ENCODE data around the gene SLC15A4. TPM values are rescaled to one million over a fixed set of nuclear protein-coding genes. Genes with fewer than 3 reads are reported as not detected.

The SLC15A4 gene
- total and polyA plus RNA-seq, 2 of the 13 experiments (the other 11 are each of a cell fraction or from before 2014, with no cell fraction given) = 17.3 to 22.7 TPM

DNA sequence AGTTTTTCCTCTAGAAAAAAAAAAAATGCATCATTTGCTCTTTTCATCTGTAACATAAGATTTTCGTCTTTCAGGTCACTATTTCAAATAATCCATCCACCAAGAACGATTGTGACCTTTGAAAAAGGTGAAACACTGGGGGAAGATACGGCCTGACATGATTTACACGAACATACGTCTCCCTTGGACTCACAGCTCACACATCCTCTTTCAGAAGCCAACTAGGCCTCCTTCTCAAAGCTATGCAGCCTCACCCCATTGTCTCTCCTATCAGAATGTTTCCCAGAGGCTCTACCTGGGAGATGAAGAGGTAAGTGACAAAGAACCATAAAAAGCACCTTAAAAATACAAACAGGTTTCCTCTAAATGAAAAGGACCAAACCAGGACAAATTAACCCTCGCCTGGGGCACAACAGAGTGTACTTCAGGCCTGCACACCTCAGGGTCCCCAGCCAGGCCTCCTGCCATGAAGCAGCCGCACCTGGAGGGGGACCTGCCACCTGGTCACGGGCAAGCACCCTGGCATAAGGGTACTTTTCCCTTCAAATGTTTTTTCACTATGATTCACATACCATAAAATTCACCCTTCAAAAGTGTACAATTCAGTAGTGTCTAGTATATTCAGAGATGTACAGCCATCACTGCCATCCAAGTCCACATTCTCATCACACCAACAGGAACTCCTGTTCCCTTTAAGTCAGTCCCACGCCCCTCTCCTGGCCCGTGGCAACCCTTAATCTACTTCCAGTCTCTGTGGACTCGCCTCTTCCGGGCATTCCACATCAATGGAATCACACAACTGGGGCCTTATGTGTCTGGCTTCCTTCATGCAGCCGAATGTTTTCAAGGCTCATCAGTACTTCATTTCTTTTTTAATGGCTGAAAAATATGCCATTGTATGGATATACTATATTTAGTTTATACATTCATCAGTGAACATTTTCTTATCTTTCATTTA is 5.4 kb downstream of the SLC15A4 start (continued):
- TF ChIP-seq, protein P1, sequence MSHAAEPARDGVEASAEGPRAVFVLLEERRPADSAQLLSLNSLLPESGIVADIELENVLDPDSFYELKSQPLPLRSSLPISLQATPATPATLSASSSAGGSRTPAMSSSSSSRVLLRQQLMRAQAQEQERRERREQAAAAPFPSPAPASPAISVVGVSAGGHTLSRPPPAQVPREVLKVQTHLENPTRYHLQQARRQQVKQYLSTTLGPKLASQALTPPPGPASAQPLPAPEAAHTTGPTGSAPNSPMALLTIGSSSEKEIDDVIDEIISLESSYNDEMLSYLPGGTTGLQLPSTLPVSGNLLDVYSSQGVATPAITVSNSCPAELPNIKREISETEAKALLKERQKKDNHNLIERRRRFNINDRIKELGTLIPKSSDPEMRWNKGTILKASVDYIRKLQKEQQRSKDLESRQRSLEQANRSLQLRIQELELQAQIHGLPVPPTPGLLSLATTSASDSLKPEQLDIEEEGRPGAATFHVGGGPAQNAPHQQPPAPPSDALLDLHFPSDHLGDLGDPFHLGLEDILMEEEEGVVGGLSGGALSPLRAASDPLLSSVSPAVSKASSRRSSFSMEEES (CRISPR knock-in tag; IDR thresholded peaks at IDR 0.05) = no peak
- no peak for TF ChIP-seq ZNF253 (CRISPR knock-in tag; IDR thresholded peaks at IDR 0.05; ENCODE audit: borderline replicate concordance)
- TF ChIP-seq ZNF720 (CRISPR knock-in tag; IDR thresholded peaks at IDR 0.05) = no peak
- TF ChIP-seq ZNF629 (CRISPR knock-in tag; conservative IDR thresholded peaks at IDR 0.05) = no peak
- no peak for TF ChIP-seq AGO2 (optimal IDR thresholded peaks at IDR 0.05; ENCODE audit: low read depth, low read length)
- TF ChIP-seq ZNF326 (CRISPR knock-in tag; IDR thresholded peaks at IDR 0.05; ENCODE audit: borderline replicate concordance) = no peak
- TF ChIP-seq ZFP82 (CRISPR knock-in tag; IDR thresholded peaks at IDR 0.05; ENCODE audit: borderline replicate concordance) = no peak
- no peak for TF ChIP-seq ZNF616 (CRISPR knock-in tag; IDR thresholded peaks at IDR 0.05; ENCODE audit: low read depth)

DNA sequence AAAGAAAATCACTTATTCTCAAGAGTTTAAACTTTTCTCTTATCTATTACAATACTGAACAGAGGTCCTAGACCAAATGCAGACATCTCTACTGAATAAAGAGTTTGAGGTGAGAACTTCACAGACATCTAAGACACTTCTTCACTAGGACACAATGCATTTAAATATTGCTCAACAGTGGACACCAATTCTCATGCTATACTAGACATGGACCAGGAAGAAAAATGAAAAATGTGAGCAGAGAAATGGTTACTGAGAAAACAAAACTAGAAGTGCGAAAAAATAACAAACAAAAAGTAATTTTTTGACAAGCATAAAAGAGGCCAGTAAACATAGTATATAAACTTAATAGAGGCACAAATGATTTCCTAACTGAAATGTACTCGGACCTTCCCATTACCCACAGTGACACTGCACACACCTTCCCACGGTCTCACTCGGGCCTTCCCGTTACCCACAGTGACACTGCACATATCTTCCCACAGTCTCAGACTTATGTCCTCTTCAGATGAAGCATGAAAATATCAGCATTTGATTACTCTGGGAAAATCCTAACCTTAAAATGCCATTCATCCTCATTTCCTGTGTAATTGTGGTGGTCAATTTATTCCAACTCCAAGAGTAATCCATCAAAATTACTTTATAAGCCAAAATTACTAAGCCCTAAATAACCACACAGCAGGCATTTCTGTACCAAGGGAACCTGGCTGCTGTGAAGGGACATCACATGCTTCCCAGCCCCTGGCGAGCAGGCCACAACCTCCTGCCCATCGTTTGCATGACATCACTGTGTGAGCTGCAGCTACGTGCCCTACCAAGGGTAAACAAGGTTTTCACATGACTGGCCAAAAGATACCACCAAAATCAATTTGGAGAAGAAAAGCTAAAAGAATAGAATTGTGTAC is 6.4 kb downstream of the SLC15A4 start:
- Histone ChIP-seq H4K20me1 (ENCODE audit: insufficient read depth, low read length) (peaks cover 16% of the 10 kb centered on the region), H3K9me3 (ENCODE audit: low read length) (no peaks in the 10 kb centered on the region), H3K79me2 (ENCODE audit: insufficient read depth, low read length) (peaks cover 84% of the 10 kb centered on the region), H3K27ac (ENCODE audit: extremely low read length, insufficient read depth, low read length) (no peak overlapping the region), H3K9ac (ENCODE audit: insufficient read depth, low read depth, low read length) (no peak overlapping the region), H3K4me3 (replicated peaks in 1 of 3; ENCODE audit: insufficient read depth in 1 of 3, low read depth in 2 of 3, low read length in 3 of 3) (no peak overlapping the region), H3K4me1 (ENCODE audit: insufficient read depth, low read length) (peaks cover 41% of the 10 kb centered on the region), H3K4me2 (ENCODE audit: low read depth, low read length) (no peak overlapping the region), H3K36me3 (replicated peaks in 1 of 2; ENCODE audit: control insufficient read depth in 1 of 2, insufficient read depth in 2 of 2, low read length in 2 of 2) (peaks cover 7 to 36% of the 10 kb centered on the region in 2 experiments; a peak in 4 of 5 replicates), H2AFZ (ENCODE audit: low read length) (no peak overlapping the region), H3K27me3 (ENCODE audit: control insufficient read depth in 1 of 2, insufficient read depth in 2 of 2, low read length in 2 of 2) (no peaks in the 10 kb centered on the region)
- no peak for ATAC-seq
- in situ Hi-C loops (cut with HindIII; ENCODE audit: extremely low pct_ligation_motif_present, low pct_unique_long_range_greater_than_20kb) (no loop called here), intact Hi-C loops (cut with micrococcal nuclease; ENCODE audit: unreplicated experiment) (no loop called here)
- DNase-seq (ENCODE audit: low spot score) = no peak
- ChIA-PET CTCF (ENCODE audit: low intra/inter-chr PET ratio, low total read pairs) (no interaction called here), POLR2A (no interaction called here)
- BruUV-seq (replicated peaks) = no TSS peak
- WGBS (ENCODE audit: low lambda C conversion rate) = 87% methylated on average over 8 of the region's 8 CpGs
- FAIRE-seq = no peak
- TF ChIP-seq ZBTB7B (CRISPR knock-in tag; IDR thresholded peaks at IDR 0.05) (no peak), ATF7 (IDR thresholded peaks at IDR 0.05) (peak; percentile 39; the same call in 1 of the 2 replicates), ATF7 (CRISPR knock-in tag; IDR thresholded peaks at IDR 0.05) (no peak)
